Sigmoid colon (tissue), 7 donors: ENCODE data around the gene ORC2. TPM values are rescaled to one million over a fixed set of nuclear protein-coding genes. Genes with fewer than 3 reads are reported as not detected.
"Not testable (repeated sequence)": the region's sequence is repeated elsewhere in the genome, so short reads cannot be mapped to it uniquely, and the experiment has no call there.

Source experiments
- DNase-seq: peaks from one replicate; pipeline ENCODE4 v3.0.0-alpha.2; 2019
- H3K27ac ChIP-seq, 4 donors: fragments of 200-600 bp; sonication (generic); one replicate each; pipeline ENCODE4 v1.5.1; 2016 to 2019; ENCODE audit warnings: mild to moderate bottlenecking in 1 of 4
- H3K27me3 ChIP-seq, 3 donors: fragments of 200-600 bp; sonication (generic); one replicate each; pipeline ENCODE4 v1.5.1; 2019; ENCODE audit warnings: mild to moderate bottlenecking in 1 of 3
- H3K36me3 ChIP-seq, 4 donors: fragments of 200-600 bp; sonication (generic); one replicate each; pipeline ENCODE4 v1.5.1; 2016 to 2019
- H3K4me1 ChIP-seq, 4 donors: fragments of 200-600 bp; sonication (generic); one replicate each; pipeline ENCODE4 v1.5.1; 2017 to 2019
- H3K4me3 ChIP-seq, 4 donors: fragments of 200-600 bp; sonication (generic); one replicate each; pipeline ENCODE4 v1.5.1; 2017 to 2019; ENCODE audit warnings: mild to moderate bottlenecking in 2 of 4, moderate library complexity in 1 of 4
- H3K9me3 ChIP-seq, 4 donors: fragments of 200-600 bp in 3 of 4; sonication (generic) in 3 of 4; one replicate each; pipeline versions ENCODE4 v1.5.1 to v1.6.1; 2013 to 2019
- CTCF ChIP-seq, 4 experiments: fragments of 450-650 bp in 3 of 4; fragments of 200-600 bp in 1 of 4; IDR thresholded peaks; one replicate each; pipeline ENCODE4 v1.5.1; 2016 to 2019; ENCODE audit warnings: antibody characterized with exemption in 4 of 4, mild to moderate bottlenecking in 3 of 4, moderate library complexity in 2 of 4
- EP300 ChIP-seq, 4 donors: sonication (generic); formaldehyde crosslinking; IDR thresholded peaks; one replicate each; pipeline ENCODE4 v1.6.1; 2017; ENCODE audit warnings: antibody characterized with exemption in 4 of 4
- POLR2A ChIP-seq, 2 donors: fragments of 450-650 bp; IDR thresholded peaks; one replicate each; pipeline ENCODE4 v1.6.1; 2016; ENCODE audit warnings: antibody characterized with exemption in 2 of 2, mild to moderate bottlenecking in 2 of 2, moderate library complexity in 2 of 2
- POLR2AphosphoS5 ChIP-seq, 4 donors: sonication (generic); formaldehyde crosslinking; IDR thresholded peaks; one replicate each; pipeline ENCODE4 v1.6.1; 2017; ENCODE audit warnings: antibody characterized with exemption in 4 of 4
- WGBS, 2 donors: extraction: QIAGEN DNeasy Blood & Tissue Kit; methylation state at CpG; one replicate each; pipeline ENCODE4 v1.1.7; 2013; 5-methylcytosine and 5-hydroxymethylcytosine counted together
- intact Hi-C: fragments of 100-400 bp; cut with DNase I; formaldehyde crosslinking; loops from one replicate; pipeline ENCODE4 v1.15.1; 2023
- polyA plus RNA-seq, 3 donors: library from polyadenylated mRNA; stranded (reverse); fragments of 200-250 nt; gene quantifications; one replicate each; pipeline ENCODE4 v1.2.3, GENCODE V29; 2013
- total RNA-seq, 4 donors: library from RNA; depleted of rRNA; stranded (reverse); fragments of >200 nt; gene quantifications; one replicate each; pipeline ENCODE4 v1.1.0, GENCODE V29; 2016
- donor health status: healthy with polysubstance abuse.
- donor health status: Bipolar disorder and iron deficiency.
- donor health status: healthy.

The ORC2 gene
- total and polyA plus RNA-seq, 7 donors, result 3.6 to 19.3 (median 12.9) TPM

DNA sequence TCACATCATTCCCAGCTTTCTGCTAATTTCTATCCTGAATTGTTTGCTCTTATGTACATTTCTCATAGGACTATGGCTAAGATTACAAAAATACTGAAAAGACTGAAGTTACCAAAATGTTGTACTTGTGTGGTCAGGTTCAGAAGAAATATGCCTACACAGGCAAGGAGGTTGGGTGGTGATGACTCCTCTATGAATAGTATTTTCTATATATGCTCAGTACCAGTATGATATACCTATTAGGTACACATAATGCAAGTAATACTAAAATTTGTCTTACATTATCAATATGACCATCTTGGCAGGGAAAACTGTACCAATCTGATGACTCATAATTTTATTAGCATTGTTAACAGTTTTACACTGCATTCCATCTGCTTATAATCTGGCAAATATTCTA is 12.2 kb upstream of the ORC2 start:
- DNase-seq, result no peak
- Histone ChIP-seq H3K4me3 (no peak overlapping the region), H3K27ac (no peak overlapping the region), H3K36me3 (peaks cover 0 to 8% (median 0%) of the 10 kb centered on the region in 4 donors), H3K9me3 (no peaks in the 10 kb centered on the region), H3K27me3 (no peaks in the 10 kb centered on the region), H3K4me1 (no peaks in the 10 kb centered on the region)
- no peak for TF ChIP-seq EP300 (IDR thresholded peaks at IDR 0.05)
- no peak for TF ChIP-seq CTCF (IDR thresholded peaks at IDR 0.05)
- TF ChIP-seq POLR2A (IDR thresholded peaks at IDR 0.05), result no peak
- no peak for TF ChIP-seq POLR2AphosphoS5 (IDR thresholded peaks at IDR 0.05)
- intact Hi-C loops, result no loop called here

DNA sequence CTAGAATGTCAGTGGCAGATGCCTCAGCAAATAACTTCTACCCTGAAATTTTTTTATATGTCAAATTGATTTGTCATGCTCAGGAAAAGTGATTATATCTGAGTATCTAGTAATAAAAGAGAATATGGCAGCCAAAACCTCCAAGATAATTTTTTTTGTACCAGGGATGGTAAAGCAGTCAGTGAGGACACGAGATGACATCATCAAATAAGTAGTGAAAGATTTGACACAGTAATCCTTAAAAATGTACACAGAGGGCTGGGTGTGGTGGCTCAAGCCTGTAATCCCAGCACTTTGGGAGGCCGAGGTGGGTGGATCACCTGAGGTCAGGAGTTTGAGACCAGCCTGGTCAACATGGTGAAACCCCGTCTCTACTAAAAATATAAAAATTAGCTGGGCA is 6.6 kb upstream of the ORC2 start:
- H3K27ac ChIP-seq, DNase-seq, H3K36me3 ChIP-seq, H3K4me3 ChIP-seq, H3K9me3 ChIP-seq, intact Hi-C loops, H3K4me1 ChIP-seq, H3K27me3 ChIP-seq: not testable (repeated sequence)
- WGBS, 2 donors, result 71 to 86% methylated on average over 3 of the region's 3 CpGs

DNA sequence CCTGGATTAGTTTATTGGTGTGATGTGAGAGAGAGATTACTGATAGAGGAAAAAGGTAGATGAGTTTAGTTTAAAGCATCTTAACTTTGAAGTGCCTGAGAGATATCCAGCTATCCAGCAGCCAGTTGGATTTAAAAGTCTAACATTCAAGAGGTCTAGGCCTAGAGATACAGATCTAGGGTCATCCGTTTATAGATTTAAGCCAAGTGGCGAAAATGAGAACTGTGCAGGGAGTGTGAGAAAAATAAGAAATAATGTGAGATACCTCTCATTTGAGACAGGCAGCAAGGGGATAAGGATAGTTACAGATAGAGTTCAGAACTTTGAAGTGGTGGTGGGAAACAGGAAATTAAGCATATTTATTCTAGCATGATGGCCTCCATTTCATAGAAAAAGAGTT is 5.3 kb upstream of the ORC2 start:
- no peak overlapping the region for H3K4me3 ChIP-seq
- TF ChIP-seq POLR2A (IDR thresholded peaks at IDR 0.05) (no peak), EP300 (IDR thresholded peaks at IDR 0.05) (no peak), CTCF (IDR thresholded peaks at IDR 0.05) (no peak), POLR2AphosphoS5 (IDR thresholded peaks at IDR 0.05) (no peak)
- no peaks in the 10 kb centered on the region for H3K9me3 ChIP-seq
- no peak for DNase-seq
- no peaks in the 10 kb centered on the region for H3K27me3 ChIP-seq
- WGBS, 2 donors, result 82 to 83% methylated on average over 2 of the region's 2 CpGs
- peak overlapping the region in 1 of 4 donors; percentile 18 for H3K27ac ChIP-seq
- H3K4me1 ChIP-seq, result peaks cover 0 to 9% (median 3%) of the 10 kb centered on the region in 4 donors
- intact Hi-C loops, result loop anchor here (10.0 kb wide), 1 partner anchor 266 kb away; no protein-coding TSS in a partner anchor
- no peaks in the 10 kb centered on the region for H3K36me3 ChIP-seq

GRCh38 chr2:200968162-200968561 is 4.7 kb upstream of the ORC2 start:
- WGBS, 2 donors, result 21 to 55% methylated on average over 1 of the region's 1 CpG
- no peak for DNase-seq
- H3K4me3 ChIP-seq, result no peak overlapping the region
- no peaks in the 10 kb centered on the region for H3K9me3 ChIP-seq
- no peaks in the 10 kb centered on the region for H3K36me3 ChIP-seq
- no peaks in the 10 kb centered on the region for H3K27me3 ChIP-seq
- H3K27ac ChIP-seq, result peak overlapping the region in 1 of 4 donors; percentile 18
- intact Hi-C loops, result loop anchor here (10.0 kb wide), 1 partner anchor 267 kb away; no protein-coding TSS in a partner anchor
- TF ChIP-seq EP300 (IDR thresholded peaks at IDR 0.05) (no peak), POLR2AphosphoS5 (IDR thresholded peaks at IDR 0.05) (no peak), CTCF (IDR thresholded peaks at IDR 0.05) (no peak), POLR2A (IDR thresholded peaks at IDR 0.05) (no peak)
- H3K4me1 ChIP-seq, result peaks cover 0 to 9% (median 3%) of the 10 kb centered on the region in 4 donors

DNA sequence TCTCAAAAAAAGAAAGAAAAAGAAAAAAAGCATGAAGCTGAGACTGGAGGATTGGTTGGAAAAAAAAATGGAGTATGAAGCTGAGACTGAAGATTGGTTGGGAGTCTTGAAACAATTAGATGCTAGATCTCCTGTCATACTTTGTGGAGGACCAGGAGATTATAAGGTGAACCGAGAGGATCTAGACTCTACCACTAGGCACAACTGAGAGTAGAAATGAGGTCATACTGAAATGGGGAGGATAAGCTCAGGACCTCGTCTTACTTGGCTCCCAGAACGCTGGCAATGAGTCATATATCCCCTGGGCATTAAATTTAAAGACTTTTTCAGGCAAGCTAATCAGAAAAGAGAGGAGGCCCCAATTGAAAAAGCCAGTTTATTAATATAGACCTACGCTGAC is 3.3 kb upstream of the ORC2 start:
- Histone ChIP-seq H3K4me1 (peaks cover 0 to 20% (median 15%) of the 10 kb centered on the region in 4 donors), H3K27ac (no peak overlapping the region), H3K4me3 (no peak overlapping the region), H3K9me3 (no peaks in the 10 kb centered on the region), H3K36me3 (no peaks in the 10 kb centered on the region), H3K27me3 (no peaks in the 10 kb centered on the region)
- intact Hi-C loops, result loop anchor here (10.0 kb wide), 1 partner anchor 268 kb away; no protein-coding TSS in a partner anchor
- TF ChIP-seq POLR2A (IDR thresholded peaks at IDR 0.05) (no peak), POLR2AphosphoS5 (IDR thresholded peaks at IDR 0.05) (no peak), CTCF (IDR thresholded peaks at IDR 0.05) (no peak), EP300 (IDR thresholded peaks at IDR 0.05) (no peak)
- 82 to 83% methylated on average over 4 of the region's 4 CpGs for WGBS, 2 donors
- no peak for DNase-seq
